ENCODE results near the gene ANAPC7.
"Not testable (repeated sequence)": the region's sequence is repeated elsewhere in the genome, so short reads cannot be mapped to it uniquely, and the experiment has no call there.

ANAPC7 gene

GRCh38 chr12:110366321-110367142 lies 37.0 kb downstream of the ANAPC7 start:
- H3K4me3 ChIP-seq (ENCODE audit: low read depth, low read length): no peak overlapping the region
- in situ Hi-C loops (cut with HindIII; ENCODE audit: low sequenced_read_pairs): no loop called here
- no peak for DNase-seq (ENCODE audit: low read depth)
- no peak for TF ChIP-seq CTCF (IDR thresholded peaks at IDR 0.05; ENCODE audit: low read depth, low read length, missing control alignments)

DNA sequence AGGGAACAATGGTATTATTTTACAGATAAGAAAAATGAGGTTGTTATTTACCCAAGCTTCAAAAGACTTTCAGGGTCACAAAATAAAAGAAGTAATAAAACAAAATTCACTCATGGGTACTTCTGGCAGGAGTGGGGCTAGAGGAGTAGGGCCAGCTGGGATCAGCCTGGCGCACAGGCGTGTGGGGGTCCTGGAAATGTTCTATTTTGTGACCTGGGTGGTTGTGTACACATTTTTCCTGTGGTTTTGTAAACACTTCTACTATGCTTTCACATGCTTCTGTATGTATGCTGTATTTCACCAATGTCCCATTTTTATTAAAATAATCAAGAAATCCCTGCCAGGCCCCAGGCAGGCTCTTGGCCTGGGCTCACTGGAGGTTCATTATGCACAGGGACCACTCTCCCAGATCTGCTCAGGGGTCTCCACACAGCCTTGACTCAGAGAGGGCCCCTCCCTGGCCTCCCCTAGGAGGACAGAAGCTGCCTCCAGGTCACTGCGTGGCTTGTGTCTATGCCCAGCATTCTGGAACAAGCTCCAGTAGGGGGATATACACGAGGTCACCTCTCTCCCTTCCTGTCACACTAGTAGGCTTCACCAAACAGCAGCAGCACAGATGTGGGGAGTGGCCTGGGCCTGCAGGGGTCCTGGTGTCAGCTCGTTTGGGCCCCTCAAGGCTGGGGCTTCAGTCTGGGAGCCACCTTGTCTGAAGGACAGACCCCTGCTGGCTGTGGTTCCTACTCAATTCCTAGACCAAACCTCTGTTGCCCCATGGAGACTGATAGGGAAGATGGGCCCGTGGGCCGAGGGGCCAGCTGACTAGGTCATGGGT lies 37.8 kb downstream of the ANAPC7 start:
- in situ Hi-C loops (cut with HindIII; ENCODE audit: low sequenced_read_pairs): no loop called here
- DNase-seq (ENCODE audit: low read depth): no peak
- TF ChIP-seq CTCF (IDR thresholded peaks at IDR 0.05; ENCODE audit: low read depth, low read length, missing control alignments): no peak
- H3K4me3 ChIP-seq (ENCODE audit: low read depth, low read length): no peak overlapping the region

DNA sequence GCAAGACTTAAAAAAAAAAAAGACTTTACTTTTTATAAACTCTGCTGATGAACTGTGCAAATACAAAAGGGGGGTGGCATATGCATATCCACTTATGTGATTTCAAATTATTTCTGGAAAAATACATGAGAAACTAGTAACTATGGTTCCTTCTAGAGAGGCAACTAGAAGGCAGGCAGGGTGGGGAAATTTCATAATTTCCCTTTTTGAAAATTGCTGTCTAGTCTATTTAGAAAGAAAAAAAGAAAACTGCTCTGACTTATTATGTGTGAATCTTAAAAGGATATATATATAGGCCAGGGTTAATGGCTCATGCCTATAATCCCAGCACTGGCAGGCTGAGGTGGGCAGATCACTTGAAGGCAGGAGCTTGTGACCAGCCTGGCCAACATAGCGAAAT lies 42.3 kb downstream of the ANAPC7 start:
- no peak for TF ChIP-seq CTCF (IDR thresholded peaks at IDR 0.05; ENCODE audit: low read depth, low read length, missing control alignments)
- no peak for DNase-seq (ENCODE audit: low read depth)
- in situ Hi-C loops (cut with HindIII; ENCODE audit: low sequenced_read_pairs): no loop called here
- no peak overlapping the region for H3K4me3 ChIP-seq (ENCODE audit: low read depth, low read length)

- H3K4me3 ChIP-seq (ENCODE audit: low read depth, low read length); DNase-seq (ENCODE audit: low read depth); in situ Hi-C loops (cut with HindIII; ENCODE audit: low sequenced_read_pairs): not testable (repeated sequence)
- TF ChIP-seq CTCF (IDR thresholded peaks at IDR 0.05; ENCODE audit: low read depth, low read length, missing control alignments): peak; percentile 35
These were observed 45.0 kb downstream of the ANAPC7 start for GRCh38 chr12:110358384-110359097.

- peak; percentile 51 for TF ChIP-seq CTCF (IDR thresholded peaks at IDR 0.05; ENCODE audit: low read depth, low read length, missing control alignments)
- no peak for DNase-seq (ENCODE audit: low read depth)
- no peak overlapping the region for H3K4me3 ChIP-seq (ENCODE audit: low read depth, low read length)
- in situ Hi-C loops (cut with HindIII; ENCODE audit: low sequenced_read_pairs): no loop called here
These were observed 48.4 kb downstream of the ANAPC7 start for GRCh38 chr12:110355073-110355472.

- DNase-seq (ENCODE audit: low read depth): no peak
- in situ Hi-C loops (cut with HindIII; ENCODE audit: low sequenced_read_pairs): no loop called here
- no peak overlapping the region for H3K4me3 ChIP-seq (ENCODE audit: low read depth, low read length)
- TF ChIP-seq CTCF (IDR thresholded peaks at IDR 0.05; ENCODE audit: low read depth, low read length, missing control alignments): no peak
These were observed 49.2 kb downstream of the ANAPC7 start for GRCh38 chr12:110354172-110354780.
